ENCODE measurements around the gene OLIG3. TPM values are rescaled to one million over a fixed set of nuclear protein-coding genes. Genes with fewer than 3 reads are reported as not detected.

OLIG3 gene
- total RNA-seq, 1 donor from 2014 or later = not detected

GRCh38 chr6:137488150-137489045 is 5.8 kb downstream of the OLIG3 start:
- peaks cover 42% of the 10 kb centered on the region for H3F3A ChIP-seq (ENCODE audit: low read depth)
- H4K20me1 ChIP-seq (ENCODE audit: low read depth) = peaks cover 75% of the 10 kb centered on the region
- Mint-ChIP-seq H3K4me1 (peaks cover 42% of the 10 kb centered on the region), H3K27ac (no peak overlapping the region), H3K9me3 (peaks cover 3% of the 10 kb centered on the region), H3K4me3 (peak overlapping the region; percentile 69), H3K27me3 (ENCODE audit: insufficient read depth, low read depth) (peaks cover 88% of the 10 kb centered on the region), H3K36me3 (no peaks in the 10 kb centered on the region)
- no peaks in the 10 kb centered on the region for H3K79me2 ChIP-seq (ENCODE audit: low read depth)
- H2AFZ ChIP-seq (replicated peaks) = no peak overlapping the region
- H3K4me3 ChIP-seq = peak overlapping the region; percentile 37
- H3K4me2 ChIP-seq = peak overlapping the region; percentile 75
- H3K9me3 ChIP-seq (ENCODE audit: low read depth) = no peaks in the 10 kb centered on the region
- no peak overlapping the region for H3K9ac ChIP-seq
- peaks cover 100% of the 10 kb centered on the region for H3K27me3 ChIP-seq
- peak; percentile 48 for DNase-seq (ENCODE audit: low spot score)
- TF ChIP-seq CTCF (IDR thresholded peaks at IDR 0.05) (no peak), EZH2phosphoT487 (IDR thresholded peaks at IDR 0.05) (peak; percentile 64), EZH2 (IDR thresholded peaks at IDR 0.05) (peak; percentile 87)
- peaks cover 55% of the 10 kb centered on the region for H3K4me1 ChIP-seq
- no peaks in the 10 kb centered on the region for H3K36me3 ChIP-seq
- no peak overlapping the region for H3K27ac ChIP-seq

GRCh38 chr6:137487869-137488149 is 6.4 kb downstream of the OLIG3 start:
- Histone ChIP-seq H3K27me3 (peaks cover 100% of the 10 kb centered on the region), H4K20me1 (ENCODE audit: low read depth) (peaks cover 69% of the 10 kb centered on the region), H2AFZ (replicated peaks) (no peak overlapping the region), H3K36me3 (no peaks in the 10 kb centered on the region), H3K9ac (no peak overlapping the region), H3K9me3 (ENCODE audit: low read depth) (no peaks in the 10 kb centered on the region), H3K4me2 (peak overlapping the region; percentile 75), H3K4me1 (peaks cover 50% of the 10 kb centered on the region), H3K79me2 (ENCODE audit: low read depth) (no peaks in the 10 kb centered on the region), H3F3A (ENCODE audit: low read depth) (peaks cover 42% of the 10 kb centered on the region), H3K27ac (no peak overlapping the region), H3K4me3 (peak overlapping the region; percentile 37)
- Mint-ChIP-seq H3K36me3 (no peaks in the 10 kb centered on the region), H3K9me3 (peaks cover 3% of the 10 kb centered on the region), H3K4me3 (no peak overlapping the region), H3K4me1 (peaks cover 40% of the 10 kb centered on the region), H3K27ac (no peak overlapping the region), H3K27me3 (ENCODE audit: insufficient read depth, low read depth) (peaks cover 85% of the 10 kb centered on the region)
- peak; percentile 33 for DNase-seq (ENCODE audit: low spot score)
- TF ChIP-seq EZH2 (IDR thresholded peaks at IDR 0.05) (no peak), CTCF (IDR thresholded peaks at IDR 0.05) (no peak), EZH2phosphoT487 (IDR thresholded peaks at IDR 0.05) (no peak)

GRCh38 chr6:137487181-137487868 is 6.9 kb downstream of the OLIG3 start:
- Histone ChIP-seq H3K9me3 (ENCODE audit: low read depth) (no peaks in the 10 kb centered on the region), H3F3A (ENCODE audit: low read depth) (peaks cover 42% of the 10 kb centered on the region), H3K9ac (no peak overlapping the region), H4K20me1 (ENCODE audit: low read depth) (peaks cover 64% of the 10 kb centered on the region), H3K4me1 (peaks cover 50% of the 10 kb centered on the region), H3K36me3 (no peaks in the 10 kb centered on the region), H3K79me2 (ENCODE audit: low read depth) (no peaks in the 10 kb centered on the region), H3K27ac (no peak overlapping the region), H2AFZ (replicated peaks) (no peak overlapping the region), H3K4me3 (peak overlapping the region; percentile 4), H3K27me3 (peaks cover 99% of the 10 kb centered on the region), H3K4me2 (peak overlapping the region; percentile 75)
- no peak overlapping the region for H3K27ac Mint-ChIP-seq
- peak; percentile 52 for TF ChIP-seq EZH2phosphoT487 (IDR thresholded peaks at IDR 0.05)
- no peak for TF ChIP-seq CTCF (IDR thresholded peaks at IDR 0.05)
- no peaks in the 10 kb centered on the region for H3K36me3 Mint-ChIP-seq
- H3K9me3 Mint-ChIP-seq = peaks cover 3% of the 10 kb centered on the region
- H3K4me1 Mint-ChIP-seq = peaks cover 35% of the 10 kb centered on the region
- peaks cover 80% of the 10 kb centered on the region for H3K27me3 Mint-ChIP-seq (ENCODE audit: insufficient read depth, low read depth)
- DNase-seq (ENCODE audit: low spot score) = peak; percentile 50
- no peak overlapping the region for H3K4me3 Mint-ChIP-seq

Measured in neural progenitor cell (in vitro differentiated cells).